Liver (tissue), 9 donors: ENCODE data around the gene SMIM10L2A. TPM values are rescaled to one million over a fixed set of nuclear protein-coding genes. Genes with fewer than 3 reads are reported as not detected.

ENCODE experiments used
- DNase-seq: peaks from one replicate; pipeline ENCODE4 v3.0.0-alpha.2; 2017; ENCODE audit warnings: low spot score
- H3K27ac ChIP-seq, 2 donors: one replicate each; pipeline ENCODE4 v1.7.0; 2013; ENCODE audit warnings: inconsistent platforms in 2 of 2, low read length in 2 of 2, control low read depth in 1 of 2, low read depth in 1 of 2, mild to moderate bottlenecking in 1 of 2
- H3K27me3 ChIP-seq, 4 donors: one replicate each; pipeline versions ENCODE4 v1.6.1 to v1.7.0; 2013; ENCODE audit warnings: low read length in 3 of 4, inconsistent platforms in 1 of 4, mild to moderate bottlenecking in 1 of 4, moderate library complexity in 1 of 4; ENCODE audit not compliant: control insufficient read depth in 4 of 4, insufficient read depth in 4 of 4
- H3K36me3 ChIP-seq, 4 donors: one replicate each; pipeline versions ENCODE4 v1.6.1 to v1.7.0; 2013; ENCODE audit warnings: low read length in 3 of 4, mild to moderate bottlenecking in 3 of 4, low read depth in 1 of 4, moderate library complexity in 1 of 4; ENCODE audit not compliant: control insufficient read depth in 4 of 4, insufficient read depth in 3 of 4
- H3K4me1 ChIP-seq, 4 donors: one replicate each; pipeline versions ENCODE4 v1.6.1 to v1.7.0; 2013; ENCODE audit warnings: low read length in 3 of 4, mild to moderate bottlenecking in 3 of 4, moderate library complexity in 1 of 4; ENCODE audit not compliant: control insufficient read depth in 4 of 4, insufficient read depth in 4 of 4
- H3K4me3 ChIP-seq, 3 donors: one replicate each; pipeline versions ENCODE4 v1.6.1 to v1.7.0; 2013; ENCODE audit warnings: low read length in 3 of 3, control low read depth in 1 of 3, low read depth in 1 of 3, mild to moderate bottlenecking in 1 of 3
- H3K9ac ChIP-seq, 2 donors: one replicate each; pipeline ENCODE4 v1.7.0; 2013; ENCODE audit warnings: low read length in 2 of 2, mild to moderate bottlenecking in 2 of 2, moderate library complexity in 2 of 2, control low read depth in 1 of 2, low read depth in 1 of 2
- H3K9me3 ChIP-seq, 4 donors: one replicate each; pipeline versions ENCODE4 v1.6.1 to v1.7.0; 2013; ENCODE audit warnings: low read length in 3 of 4; ENCODE audit not compliant: control insufficient read depth in 4 of 4
- ATF3 ChIP-seq: IDR thresholded peaks from 2 replicates; pipeline ENCODE4 v1.6.1; 2016; ENCODE audit warnings: antibody characterized with exemption
- EGR1 ChIP-seq, 2 donors: IDR thresholded peaks; 2 replicates each; pipeline ENCODE4 v1.6.1; 2016 to 2018; ENCODE audit warnings: antibody characterized with exemption in 2 of 2, low read depth in 2 of 2
- FOXA1 ChIP-seq: IDR thresholded peaks from 2 replicates; pipeline ENCODE4 v1.6.1; 2016; ENCODE audit warnings: antibody characterized with exemption
- FOXA2 ChIP-seq: IDR thresholded peaks from 2 replicates; pipeline ENCODE4 v1.6.1; 2016; ENCODE audit warnings: antibody characterized with exemption
- GABPA ChIP-seq, 2 donors: IDR thresholded peaks in 1 of 2; conservative IDR thresholded peaks in 1 of 2; 2 replicates each; pipeline ENCODE4 v1.6.1; 2016; ENCODE audit warnings: antibody characterized with exemption in 2 of 2, mild to moderate bottlenecking in 1 of 2, moderate library complexity in 1 of 2
- HNF4A ChIP-seq, 2 donors: conservative IDR thresholded peaks; 2 replicates each; pipeline ENCODE4 v1.6.1; 2016; ENCODE audit warnings: antibody characterized with exemption in 2 of 2, mild to moderate bottlenecking in 2 of 2
- HNF4G ChIP-seq: IDR thresholded peaks from 2 replicates; pipeline ENCODE4 v1.6.1; 2016; ENCODE audit warnings: antibody characterized with exemption
- JUND ChIP-seq, 2 donors: IDR thresholded peaks; 2 replicates each; pipeline ENCODE4 v1.6.1; 2016; ENCODE audit warnings: antibody characterized with exemption in 2 of 2
- MAX ChIP-seq: IDR thresholded peaks from 2 replicates; pipeline ENCODE4 v1.6.1; 2016; ENCODE audit warnings: antibody characterized with exemption
- NR2F2 ChIP-seq: IDR thresholded peaks from 2 replicates; pipeline ENCODE4 v1.6.1; 2016; ENCODE audit warnings: antibody characterized with exemption
- RAD21 ChIP-seq, 2 donors: IDR thresholded peaks; 2 replicates each; pipeline ENCODE4 v1.6.1; 2016; ENCODE audit warnings: antibody characterized with exemption in 2 of 2, mild to moderate bottlenecking in 2 of 2
- RXRA ChIP-seq, 2 donors: IDR thresholded peaks; 2 replicates each; pipeline ENCODE4 v1.6.1; 2017 to 2018; ENCODE audit warnings: antibody characterized with exemption in 2 of 2, mild to moderate bottlenecking in 1 of 2
- SP1 ChIP-seq: IDR thresholded peaks from 2 replicates; pipeline ENCODE4 v1.6.1; 2018; ENCODE audit warnings: antibody characterized with exemption, mild to moderate bottlenecking
- TAF1 ChIP-seq: conservative IDR thresholded peaks from 2 replicates; pipeline ENCODE4 v1.6.1; 2016; ENCODE audit warnings: antibody characterized with exemption, mild to moderate bottlenecking
- YY1 ChIP-seq: IDR thresholded peaks from 2 replicates; pipeline ENCODE4 v1.6.1; 2016; ENCODE audit warnings: antibody characterized with exemption, mild to moderate bottlenecking
- WGBS: extraction: QIAGEN DNeasy Blood & Tissue Kit; methylation state at CpG from one replicate; pipeline ENCODE4 v1.1.7; 2013; 5-methylcytosine and 5-hydroxymethylcytosine counted together
- polyA plus RNA-seq, 2 donors: library from polyadenylated mRNA; stranded (reverse) in 1 of 2; unstranded in 1 of 2; fragments of 200-250 nt in 1 of 2; fragments of >200 nt in 1 of 2; fragmentation: Nextera tagmentation in 1 of 2; extraction: Ambion mirVana in 1 of 2; gene quantifications; one replicate each; pipeline versions ENCODE4 v1.2.1 to v1.2.3, GENCODE V29; 2013 to 2015
- total RNA-seq, 2 donors: library from RNA; depleted of rRNA; stranded (reverse); fragments of >200 nt; gene quantifications; one replicate each; pipeline ENCODE4 v1.2.3, GENCODE V29; 2014
- TF ChIP-seq, protein P1 (sequence below): IDR thresholded peaks from 2 replicates; pipeline ENCODE4 v1.6.1; 2016; ENCODE audit warnings: antibody characterized with exemption
- TF ChIP-seq, protein P2 (sequence below): IDR thresholded peaks from 2 replicates; pipeline ENCODE4 v1.6.1; 2016; ENCODE audit warnings: antibody characterized with exemption, mild to moderate bottlenecking
- TF ChIP-seq, protein P3 (sequence below): fragments of 150-350 bp; IDR thresholded peaks from 2 replicates; pipeline ENCODE4 v1.5.1; 2017; ENCODE audit warnings: improper control_type of control experiment, low read depth, low read length; ENCODE audit not compliant: missing input control
- donor health status: healthy.
- donor health status: healthy.
- donor health status: healthy.
- donor health status: healthy.
- donor health status: healthy.

Gene SMIM10L2A
- total and polyA plus RNA-seq, 4 donors, result 0.07 to 0.98 (median 0.13) TPM

- H3K36me3 ChIP-seq, result no peaks in the 10 kb centered on the region
- no peaks in the 10 kb centered on the region for H3K4me1 ChIP-seq
- H3K9ac ChIP-seq, result no peak overlapping the region
- H3K9me3 ChIP-seq, result no peaks in the 10 kb centered on the region
- H3K27me3 ChIP-seq, result no peaks in the 10 kb centered on the region
- no peak overlapping the region for H3K4me3 ChIP-seq
- no peak overlapping the region for H3K27ac ChIP-seq
- TF ChIP-seq RAD21 (IDR thresholded peaks at IDR 0.05) (no peak), GABPA (IDR thresholded peaks at IDR 0.05 in 1 of 2, conservative IDR thresholded peaks at IDR 0.05 in 1 of 2) (no peak), TAF1 (no peak), FOXA2 (no peak), ATF3 (no peak), HNF4G (no peak), FOXA1 (no peak), YY1 (no peak), EGR1 (IDR thresholded peaks at IDR 0.05; ENCODE audit: low read depth in 2 of 2) (no peak), HNF4A (conservative IDR thresholded peaks at IDR 0.05) (no peak), MAX (no peak), SP1 (no peak), JUND (IDR thresholded peaks at IDR 0.05) (no peak), RXRA (IDR thresholded peaks at IDR 0.05) (no peak), NR2F2 (no peak)
- TF ChIP-seq, protein P1, sequence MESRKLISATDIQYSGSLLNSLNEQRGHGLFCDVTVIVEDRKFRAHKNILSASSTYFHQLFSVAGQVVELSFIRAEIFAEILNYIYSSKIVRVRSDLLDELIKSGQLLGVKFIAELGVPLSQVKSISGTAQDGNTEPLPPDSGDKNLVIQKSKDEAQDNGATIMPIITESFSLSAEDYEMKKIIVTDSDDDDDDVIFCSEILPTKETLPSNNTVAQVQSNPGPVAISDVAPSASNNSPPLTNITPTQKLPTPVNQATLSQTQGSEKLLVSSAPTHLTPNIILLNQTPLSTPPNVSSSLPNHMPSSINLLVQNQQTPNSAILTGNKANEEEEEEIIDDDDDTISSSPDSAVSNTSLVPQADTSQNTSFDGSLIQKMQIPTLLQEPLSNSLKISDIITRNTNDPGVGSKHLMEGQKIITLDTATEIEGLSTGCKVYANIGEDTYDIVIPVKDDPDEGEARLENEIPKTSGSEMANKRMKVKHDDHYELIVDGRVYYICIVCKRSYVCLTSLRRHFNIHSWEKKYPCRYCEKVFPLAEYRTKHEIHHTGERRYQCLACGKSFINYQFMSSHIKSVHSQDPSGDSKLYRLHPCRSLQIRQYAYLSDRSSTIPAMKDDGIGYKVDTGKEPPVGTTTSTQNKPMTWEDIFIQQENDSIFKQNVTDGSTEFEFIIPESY, result no peak
- TF ChIP-seq, protein P2, sequence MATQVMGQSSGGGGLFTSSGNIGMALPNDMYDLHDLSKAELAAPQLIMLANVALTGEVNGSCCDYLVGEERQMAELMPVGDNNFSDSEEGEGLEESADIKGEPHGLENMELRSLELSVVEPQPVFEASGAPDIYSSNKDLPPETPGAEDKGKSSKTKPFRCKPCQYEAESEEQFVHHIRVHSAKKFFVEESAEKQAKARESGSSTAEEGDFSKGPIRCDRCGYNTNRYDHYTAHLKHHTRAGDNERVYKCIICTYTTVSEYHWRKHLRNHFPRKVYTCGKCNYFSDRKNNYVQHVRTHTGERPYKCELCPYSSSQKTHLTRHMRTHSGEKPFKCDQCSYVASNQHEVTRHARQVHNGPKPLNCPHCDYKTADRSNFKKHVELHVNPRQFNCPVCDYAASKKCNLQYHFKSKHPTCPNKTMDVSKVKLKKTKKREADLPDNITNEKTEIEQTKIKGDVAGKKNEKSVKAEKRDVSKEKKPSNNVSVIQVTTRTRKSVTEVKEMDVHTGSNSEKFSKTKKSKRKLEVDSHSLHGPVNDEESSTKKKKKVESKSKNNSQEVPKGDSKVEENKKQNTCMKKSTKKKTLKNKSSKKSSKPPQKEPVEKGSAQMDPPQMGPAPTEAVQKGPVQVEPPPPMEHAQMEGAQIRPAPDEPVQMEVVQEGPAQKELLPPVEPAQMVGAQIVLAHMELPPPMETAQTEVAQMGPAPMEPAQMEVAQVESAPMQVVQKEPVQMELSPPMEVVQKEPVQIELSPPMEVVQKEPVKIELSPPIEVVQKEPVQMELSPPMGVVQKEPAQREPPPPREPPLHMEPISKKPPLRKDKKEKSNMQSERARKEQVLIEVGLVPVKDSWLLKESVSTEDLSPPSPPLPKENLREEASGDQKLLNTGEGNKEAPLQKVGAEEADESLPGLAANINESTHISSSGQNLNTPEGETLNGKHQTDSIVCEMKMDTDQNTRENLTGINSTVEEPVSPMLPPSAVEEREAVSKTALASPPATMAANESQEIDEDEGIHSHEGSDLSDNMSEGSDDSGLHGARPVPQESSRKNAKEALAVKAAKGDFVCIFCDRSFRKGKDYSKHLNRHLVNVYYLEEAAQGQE, result no peak
- TF ChIP-seq, protein P3, sequence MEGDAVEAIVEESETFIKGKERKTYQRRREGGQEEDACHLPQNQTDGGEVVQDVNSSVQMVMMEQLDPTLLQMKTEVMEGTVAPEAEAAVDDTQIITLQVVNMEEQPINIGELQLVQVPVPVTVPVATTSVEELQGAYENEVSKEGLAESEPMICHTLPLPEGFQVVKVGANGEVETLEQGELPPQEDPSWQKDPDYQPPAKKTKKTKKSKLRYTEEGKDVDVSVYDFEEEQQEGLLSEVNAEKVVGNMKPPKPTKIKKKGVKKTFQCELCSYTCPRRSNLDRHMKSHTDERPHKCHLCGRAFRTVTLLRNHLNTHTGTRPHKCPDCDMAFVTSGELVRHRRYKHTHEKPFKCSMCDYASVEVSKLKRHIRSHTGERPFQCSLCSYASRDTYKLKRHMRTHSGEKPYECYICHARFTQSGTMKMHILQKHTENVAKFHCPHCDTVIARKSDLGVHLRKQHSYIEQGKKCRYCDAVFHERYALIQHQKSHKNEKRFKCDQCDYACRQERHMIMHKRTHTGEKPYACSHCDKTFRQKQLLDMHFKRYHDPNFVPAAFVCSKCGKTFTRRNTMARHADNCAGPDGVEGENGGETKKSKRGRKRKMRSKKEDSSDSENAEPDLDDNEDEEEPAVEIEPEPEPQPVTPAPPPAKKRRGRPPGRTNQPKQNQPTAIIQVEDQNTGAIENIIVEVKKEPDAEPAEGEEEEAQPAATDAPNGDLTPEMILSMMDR, result no peak
- DNase-seq, result no peak
- 95% methylated on average over 23 of the region's 23 CpGs for WGBS
Measured at GRCh38 chrX:135435933-135436332, 14.2 kb downstream of the SMIM10L2A start.

DNA sequence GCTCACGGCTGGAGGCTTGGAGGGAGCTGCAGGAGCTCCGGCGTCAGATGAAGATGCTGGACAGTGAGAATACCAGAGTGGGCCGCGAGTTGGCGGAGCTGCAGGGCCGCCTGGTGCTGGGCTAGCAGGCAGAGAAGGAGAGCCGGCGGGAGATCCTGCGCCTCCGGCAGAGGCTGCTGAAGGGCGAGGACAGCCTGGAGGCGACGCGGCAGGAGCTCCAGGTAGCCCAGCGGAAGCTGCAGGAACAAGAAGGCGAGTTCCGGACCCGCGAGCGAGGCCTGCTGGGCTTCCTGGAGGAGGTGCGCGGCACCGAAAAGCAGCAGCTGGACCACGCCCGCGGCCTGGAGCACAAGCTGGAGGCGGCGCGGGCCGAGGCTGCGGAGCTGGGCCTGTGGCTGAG, 14.7 kb downstream of the SMIM10L2A start:
- DNase-seq, result no peak
- H3K27me3 ChIP-seq, result no peaks in the 10 kb centered on the region
- WGBS, result 74% methylated on average over 32 of the region's 32 CpGs
- H3K9ac ChIP-seq, result no peak overlapping the region
- H3K4me1 ChIP-seq, result no peaks in the 10 kb centered on the region
- H3K4me3 ChIP-seq, result no peak overlapping the region
- no peak for TF ChIP-seq FOXA1
- TF ChIP-seq SP1, result no peak
- no peak for TF ChIP-seq HNF4G
- TF ChIP-seq RAD21 (IDR thresholded peaks at IDR 0.05), result no peak
- no peak for TF ChIP-seq TAF1
- no peak for TF ChIP-seq GABPA (IDR thresholded peaks at IDR 0.05 in 1 of 2, conservative IDR thresholded peaks at IDR 0.05 in 1 of 2)
- TF ChIP-seq MAX, result no peak
- TF ChIP-seq RXRA (IDR thresholded peaks at IDR 0.05), result no peak
- TF ChIP-seq, protein P2, result no peak
- TF ChIP-seq, protein P1, result no peak
- TF ChIP-seq HNF4A (conservative IDR thresholded peaks at IDR 0.05), result no peak
- TF ChIP-seq YY1, result no peak
- TF ChIP-seq JUND (IDR thresholded peaks at IDR 0.05), result no peak
- H3K27ac ChIP-seq, result no peak overlapping the region
- H3K36me3 ChIP-seq, result no peaks in the 10 kb centered on the region
- H3K9me3 ChIP-seq, result no peaks in the 10 kb centered on the region
